ENCODE data around the gene HOXD3.

Gene HOXD3

DNA sequence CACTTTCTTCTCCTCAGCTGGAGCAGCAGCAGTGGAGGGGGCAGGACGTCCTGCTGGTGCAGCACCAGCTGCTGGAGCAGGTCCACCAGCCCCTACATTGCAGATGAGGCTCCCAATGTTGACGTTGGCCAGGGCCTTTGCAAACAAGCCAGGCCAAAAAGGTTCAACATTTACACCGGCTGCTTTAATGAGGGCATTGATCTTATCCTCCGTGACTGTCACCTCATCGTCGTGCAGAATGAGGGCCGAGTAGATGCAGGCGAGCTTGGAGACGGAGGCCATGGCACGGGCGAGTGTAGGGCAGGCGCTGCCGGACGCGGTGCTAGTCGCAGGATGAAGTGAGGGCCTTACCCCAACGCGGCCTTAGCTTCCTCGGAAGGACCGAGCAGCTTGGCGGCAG is 43.9 kb downstream of the HOXD3 start:
- Histone ChIP-seq H3K79me2 (no peaks in the 10 kb centered on the region), H3K27me3 (ENCODE audit: control insufficient read depth, insufficient read depth, low read length) (no peaks in the 10 kb centered on the region), H3K4me3 (ENCODE audit: low read depth, low read length) (no peak overlapping the region), H3K4me2 (ENCODE audit: low read length) (no peak overlapping the region), H3K9me3 (ENCODE audit: control insufficient read depth, low read length) (no peaks in the 10 kb centered on the region), H3K4me1 (no peaks in the 10 kb centered on the region), H3K9ac (no peak overlapping the region), H2AFZ (no peak overlapping the region), H3K27ac (no peak overlapping the region), H3K36me3 (ENCODE audit: control insufficient read depth, insufficient read depth, low read length) (no peaks in the 10 kb centered on the region)
- TF ChIP-seq, protein P1, sequence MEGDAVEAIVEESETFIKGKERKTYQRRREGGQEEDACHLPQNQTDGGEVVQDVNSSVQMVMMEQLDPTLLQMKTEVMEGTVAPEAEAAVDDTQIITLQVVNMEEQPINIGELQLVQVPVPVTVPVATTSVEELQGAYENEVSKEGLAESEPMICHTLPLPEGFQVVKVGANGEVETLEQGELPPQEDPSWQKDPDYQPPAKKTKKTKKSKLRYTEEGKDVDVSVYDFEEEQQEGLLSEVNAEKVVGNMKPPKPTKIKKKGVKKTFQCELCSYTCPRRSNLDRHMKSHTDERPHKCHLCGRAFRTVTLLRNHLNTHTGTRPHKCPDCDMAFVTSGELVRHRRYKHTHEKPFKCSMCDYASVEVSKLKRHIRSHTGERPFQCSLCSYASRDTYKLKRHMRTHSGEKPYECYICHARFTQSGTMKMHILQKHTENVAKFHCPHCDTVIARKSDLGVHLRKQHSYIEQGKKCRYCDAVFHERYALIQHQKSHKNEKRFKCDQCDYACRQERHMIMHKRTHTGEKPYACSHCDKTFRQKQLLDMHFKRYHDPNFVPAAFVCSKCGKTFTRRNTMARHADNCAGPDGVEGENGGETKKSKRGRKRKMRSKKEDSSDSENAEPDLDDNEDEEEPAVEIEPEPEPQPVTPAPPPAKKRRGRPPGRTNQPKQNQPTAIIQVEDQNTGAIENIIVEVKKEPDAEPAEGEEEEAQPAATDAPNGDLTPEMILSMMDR (IDR thresholded peaks at IDR 0.05) = no peak

DNA sequence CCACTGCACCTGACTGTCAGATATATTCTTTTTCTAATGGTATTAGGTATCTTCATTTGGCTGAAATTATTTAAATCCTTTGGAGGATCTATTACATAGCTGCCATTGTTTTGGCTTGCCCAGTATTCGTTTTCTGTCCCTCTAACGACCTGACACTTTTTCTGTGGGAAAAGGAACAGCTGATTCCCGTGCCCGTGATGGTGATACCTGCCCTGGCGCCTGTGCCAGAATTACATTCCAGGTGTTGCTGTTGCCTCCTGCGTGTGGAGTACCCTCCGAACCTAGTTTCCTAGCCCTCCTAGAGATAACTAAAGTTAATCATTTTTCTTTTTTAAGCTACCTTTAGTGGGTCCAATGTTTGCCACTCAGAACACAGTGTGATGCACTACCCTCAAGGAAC is 45.4 kb downstream of the HOXD3 start:
- no peak overlapping the region for H3K4me2 ChIP-seq (ENCODE audit: low read length)
- no peaks in the 10 kb centered on the region for H3K79me2 ChIP-seq
- TF ChIP-seq, protein P1 (IDR thresholded peaks at IDR 0.05) = no peak
- H3K27ac ChIP-seq = no peak overlapping the region
- no peak overlapping the region for H3K9ac ChIP-seq
- H3K4me3 ChIP-seq (ENCODE audit: low read depth, low read length) = no peak overlapping the region
- no peaks in the 10 kb centered on the region for H3K9me3 ChIP-seq (ENCODE audit: control insufficient read depth, low read length)
- no peaks in the 10 kb centered on the region for H3K36me3 ChIP-seq (ENCODE audit: control insufficient read depth, insufficient read depth, low read length)
- H3K27me3 ChIP-seq (ENCODE audit: control insufficient read depth, insufficient read depth, low read length) = no peaks in the 10 kb centered on the region
- H2AFZ ChIP-seq = no peak overlapping the region
- H3K4me1 ChIP-seq = no peaks in the 10 kb centered on the region

DNA sequence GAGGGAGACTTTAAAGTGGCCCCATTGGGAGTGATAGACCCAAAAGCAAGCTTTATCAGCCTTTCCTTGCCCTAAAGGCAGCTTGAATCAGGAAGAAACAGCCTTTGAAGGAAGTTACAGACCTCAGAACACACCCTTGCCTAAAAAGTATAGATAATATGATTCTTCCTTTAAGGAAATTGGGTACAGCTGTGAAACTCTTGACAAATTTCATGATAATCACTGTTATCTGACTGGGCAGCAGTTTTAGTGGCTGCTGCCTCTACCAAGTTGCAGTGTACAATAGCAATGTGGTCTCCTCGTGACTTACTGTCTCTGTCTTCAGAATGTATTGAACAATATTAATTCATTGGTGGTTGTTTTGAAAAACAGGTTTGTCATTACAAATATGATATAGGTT is 48.0 kb downstream of the HOXD3 start:
- no peak overlapping the region for H3K9ac ChIP-seq
- H2AFZ ChIP-seq = no peak overlapping the region
- no peaks in the 10 kb centered on the region for H3K9me3 ChIP-seq (ENCODE audit: control insufficient read depth, low read length)
- no peaks in the 10 kb centered on the region for H3K4me1 ChIP-seq
- H3K4me3 ChIP-seq (ENCODE audit: low read depth, low read length) = no peak overlapping the region
- no peaks in the 10 kb centered on the region for H3K79me2 ChIP-seq
- TF ChIP-seq, protein P1 (IDR thresholded peaks at IDR 0.05) = no peak
- H3K4me2 ChIP-seq (ENCODE audit: low read length) = no peak overlapping the region
- H3K27ac ChIP-seq = no peak overlapping the region
- no peaks in the 10 kb centered on the region for H3K36me3 ChIP-seq (ENCODE audit: control insufficient read depth, insufficient read depth, low read length)
- no peaks in the 10 kb centered on the region for H3K27me3 ChIP-seq (ENCODE audit: control insufficient read depth, insufficient read depth, low read length)

DNA sequence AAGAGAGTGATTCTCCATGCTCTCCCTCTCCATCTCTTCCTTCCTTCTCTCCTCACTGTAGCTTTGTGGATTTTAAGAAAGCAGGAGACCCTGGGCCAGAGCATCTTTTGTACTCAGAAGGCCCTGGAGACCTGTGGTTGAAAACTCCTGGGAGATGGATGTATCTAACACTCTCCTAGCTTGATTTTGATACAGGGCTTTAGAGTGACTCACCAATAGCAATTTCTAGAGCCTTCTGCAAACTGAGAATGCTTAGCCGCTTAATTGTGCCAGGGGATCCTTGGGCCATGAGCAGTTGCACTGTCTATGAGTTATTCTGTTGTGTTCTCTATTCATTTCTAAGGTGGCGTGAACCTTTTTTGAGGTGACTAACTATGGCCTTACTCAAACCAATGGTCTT is 49.0 kb downstream of the HOXD3 start:
- Histone ChIP-seq H3K9ac (no peak overlapping the region), H3K27me3 (ENCODE audit: control insufficient read depth, insufficient read depth, low read length) (no peaks in the 10 kb centered on the region), H3K4me2 (ENCODE audit: low read length) (no peak overlapping the region), H3K27ac (no peak overlapping the region), H2AFZ (no peak overlapping the region), H3K4me1 (no peaks in the 10 kb centered on the region), H3K79me2 (no peaks in the 10 kb centered on the region), H3K4me3 (ENCODE audit: low read depth, low read length) (no peak overlapping the region), H3K9me3 (ENCODE audit: control insufficient read depth, low read length) (no peaks in the 10 kb centered on the region), H3K36me3 (ENCODE audit: control insufficient read depth, insufficient read depth, low read length) (no peaks in the 10 kb centered on the region)
- TF ChIP-seq, protein P1 (IDR thresholded peaks at IDR 0.05) = no peak

DNA sequence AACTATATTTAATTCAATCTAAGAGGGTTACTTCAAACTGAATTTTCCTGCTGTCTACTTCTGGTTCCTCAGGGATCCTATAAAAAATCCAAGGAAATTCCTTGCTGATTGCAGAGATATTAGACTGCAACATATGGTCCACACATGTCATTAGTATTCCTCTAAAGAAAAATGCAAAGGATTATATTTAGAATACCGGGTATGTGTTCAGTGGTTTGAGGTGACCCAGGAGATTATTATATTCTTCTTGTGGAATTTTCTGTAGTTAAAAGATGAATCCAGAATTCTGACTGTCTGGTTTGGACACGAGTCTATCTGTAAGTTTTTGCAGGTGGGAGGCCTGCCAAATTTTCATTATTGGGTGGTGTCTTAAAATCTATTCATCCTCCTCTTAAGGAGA is 49.6 kb downstream of the HOXD3 start:
- H3K4me3 ChIP-seq (ENCODE audit: low read depth, low read length) = no peak overlapping the region
- TF ChIP-seq, protein P1 (IDR thresholded peaks at IDR 0.05) = no peak

More for the DNA sequence above, 49.6 kb downstream of the HOXD3 start:
- Histone ChIP-seq H3K36me3 (ENCODE audit: control insufficient read depth, insufficient read depth, low read length) (no peaks in the 10 kb centered on the region), H3K9me3 (ENCODE audit: control insufficient read depth, low read length) (no peaks in the 10 kb centered on the region), H3K4me1 (no peaks in the 10 kb centered on the region), H2AFZ (no peak overlapping the region), H3K27ac (no peak overlapping the region), H3K27me3 (ENCODE audit: control insufficient read depth, insufficient read depth, low read length) (no peaks in the 10 kb centered on the region), H3K9ac (no peak overlapping the region), H3K79me2 (no peaks in the 10 kb centered on the region), H3K4me2 (ENCODE audit: low read length) (no peak overlapping the region)
